ENCODE results near the gene VWA3A. TPM values are rescaled to one million over a fixed set of nuclear protein-coding genes. Genes with fewer than 3 reads are reported as not detected.
"Not testable (repeated sequence)": the region's sequence is repeated elsewhere in the genome, so short reads cannot be mapped to it uniquely, and the experiment has no call there.

The VWA3A gene
- total and polyA plus RNA-seq, 4 donors = 0.13 to 0.39 (median 0.19) TPM

DNA sequence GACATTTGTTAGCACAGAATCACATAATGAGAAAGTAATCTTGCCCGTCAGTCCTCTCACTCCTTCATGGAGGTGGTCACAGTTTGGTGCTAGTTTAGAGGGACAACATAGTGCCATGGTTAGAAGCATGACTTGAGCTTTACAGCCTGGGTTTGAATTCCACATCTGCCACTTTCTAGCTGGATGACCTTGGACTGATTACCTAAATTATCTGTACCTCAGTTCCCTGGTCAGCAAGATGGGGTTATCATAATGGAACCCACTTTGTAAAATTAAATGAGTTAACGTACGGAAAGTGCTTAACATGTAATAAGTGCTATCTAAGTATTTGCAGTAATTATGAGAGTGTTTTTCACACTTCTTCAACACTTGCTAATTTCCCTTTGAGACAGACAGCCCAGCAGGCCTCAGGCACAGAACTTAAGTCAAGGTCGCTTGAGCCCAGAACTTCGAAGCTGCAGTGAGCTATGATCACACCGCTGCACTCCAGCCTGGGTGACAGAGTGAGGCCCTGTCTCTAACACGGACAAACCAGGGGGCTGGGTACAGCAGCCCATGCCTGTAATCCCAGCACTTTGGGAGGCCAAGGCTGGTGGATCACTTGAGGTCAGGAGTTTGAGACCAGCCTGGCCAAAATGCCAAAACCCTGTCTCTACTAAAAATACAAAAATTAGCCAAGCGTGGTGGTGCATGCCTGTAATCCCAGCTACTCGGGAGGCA, 7.1 kb downstream of the VWA3A start:
- no peak overlapping the region for H3K27ac ChIP-seq (ENCODE audit: low read depth in 1 of 2, low read length in 2 of 2)
- H3K27me3 ChIP-seq (ENCODE audit: control insufficient read depth in 1 of 2, insufficient read depth in 2 of 2, low read length in 1 of 2) = peaks cover 0 to 2% of the 10 kb centered on the region in 2 donors
- no peak for ATAC-seq (ENCODE audit: low FRiP score)
- no peak overlapping the region for H3K4me3 ChIP-seq (ENCODE audit: low read length in 2 of 2)
- no peaks in the 10 kb centered on the region for H3K9me3 ChIP-seq (ENCODE audit: control insufficient read depth, low read length)
- WGBS, 2 donors = 85% methylated on average over 9 of the region's 9 CpGs
- H3K4me1 ChIP-seq (ENCODE audit: control insufficient read depth in 1 of 2, insufficient read depth in 2 of 2, low read length in 2 of 2) = no peaks in the 10 kb centered on the region
- intact Hi-C loops (cut with DNase I) = no loop called here
- DNase-seq = no peak
- no peaks in the 10 kb centered on the region for H3K36me3 ChIP-seq (ENCODE audit: control insufficient read depth in 1 of 2, insufficient read depth in 2 of 2, low read length in 1 of 2)

DNA sequence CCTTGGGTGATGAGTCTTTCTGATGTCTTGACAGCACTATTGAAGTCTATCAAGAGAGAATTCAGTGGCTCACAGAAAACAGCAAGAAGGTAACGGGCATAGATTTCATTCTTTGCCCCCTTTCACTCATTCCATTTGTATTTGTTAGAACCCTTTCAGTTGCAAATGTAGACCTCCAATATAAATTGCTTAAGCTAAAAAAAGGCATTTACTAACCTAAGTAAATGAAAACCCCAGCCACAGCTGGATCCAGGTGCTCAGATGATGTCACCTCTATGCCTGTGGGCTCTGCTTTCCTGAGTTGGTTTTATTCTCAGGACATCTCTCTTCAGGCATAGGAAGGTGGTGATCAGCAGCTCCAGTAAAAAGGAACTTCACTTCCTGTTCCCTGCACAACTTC, 11.1 kb downstream of the VWA3A start:
- H3K27ac ChIP-seq (ENCODE audit: low read depth in 1 of 2, low read length in 2 of 2) = no peak overlapping the region
- WGBS, 2 donors = 86 to 93% methylated on average over 1 of the region's 1 CpG
- ATAC-seq (ENCODE audit: low FRiP score) (no peak), DNase-seq (no peak)
- no peaks in the 10 kb centered on the region for H3K36me3 ChIP-seq (ENCODE audit: control insufficient read depth in 1 of 2, insufficient read depth in 2 of 2, low read length in 1 of 2)
- no peaks in the 10 kb centered on the region for H3K27me3 ChIP-seq (ENCODE audit: control insufficient read depth in 1 of 2, insufficient read depth in 2 of 2, low read length in 1 of 2)
- H3K4me1 ChIP-seq (ENCODE audit: control insufficient read depth in 1 of 2, insufficient read depth in 2 of 2, low read length in 2 of 2) = no peaks in the 10 kb centered on the region
- intact Hi-C loops (cut with DNase I) = no loop called here
- no peak overlapping the region for H3K4me3 ChIP-seq (ENCODE audit: low read length in 2 of 2)
- H3K9me3 ChIP-seq (ENCODE audit: control insufficient read depth, low read length) = no peaks in the 10 kb centered on the region

DNA sequence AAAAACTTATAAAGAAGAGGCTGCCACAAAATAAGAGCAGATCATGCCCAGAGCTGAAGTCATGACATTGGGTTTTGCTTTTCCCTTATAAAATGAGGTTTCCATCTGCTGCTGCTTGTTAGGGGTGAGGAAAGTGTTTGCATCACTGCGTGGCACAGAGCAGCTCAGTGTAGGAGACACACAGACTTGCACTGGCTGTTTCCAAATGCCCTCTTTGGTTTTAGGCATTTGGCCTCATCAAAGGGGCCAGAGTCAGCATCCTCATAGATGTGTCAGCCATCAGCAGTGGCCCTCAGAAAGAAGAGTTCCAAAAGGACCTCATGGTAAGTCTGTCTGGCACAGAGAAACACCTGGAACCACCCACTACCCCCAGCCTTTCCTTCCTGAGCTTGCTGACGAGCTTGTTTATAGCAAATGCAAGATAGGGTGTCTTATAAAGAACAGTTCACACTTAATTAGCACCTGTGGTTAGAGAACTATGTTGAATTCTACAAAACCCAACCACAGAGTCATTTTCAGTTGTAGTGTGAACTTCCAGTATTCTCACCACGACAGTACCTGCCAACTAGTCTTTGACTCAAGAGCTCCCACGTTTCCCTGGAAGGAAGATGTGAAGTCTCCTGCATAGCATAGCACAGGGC, 17.0 kb downstream of the VWA3A start:
- intact Hi-C loops (cut with DNase I) = no loop called here
- no peak overlapping the region for H3K27ac ChIP-seq (ENCODE audit: low read depth in 1 of 2, low read length in 2 of 2)
- DNase-seq = no peak
- WGBS, 2 donors = 54 to 60% methylated on average over 4 of the region's 4 CpGs
- H3K9me3 ChIP-seq (ENCODE audit: control insufficient read depth, low read length) = no peaks in the 10 kb centered on the region
- no peaks in the 10 kb centered on the region for H3K27me3 ChIP-seq (ENCODE audit: control insufficient read depth in 1 of 2, insufficient read depth in 2 of 2, low read length in 1 of 2)
- ATAC-seq (ENCODE audit: low FRiP score) = no peak
- no peaks in the 10 kb centered on the region for H3K36me3 ChIP-seq (ENCODE audit: control insufficient read depth in 1 of 2, insufficient read depth in 2 of 2, low read length in 1 of 2)
- no peaks in the 10 kb centered on the region for H3K4me1 ChIP-seq (ENCODE audit: control insufficient read depth in 1 of 2, insufficient read depth in 2 of 2, low read length in 2 of 2)
- H3K4me3 ChIP-seq (ENCODE audit: low read length in 2 of 2) = no peak overlapping the region

GRCh38 chr16:22111629-22112028, 19.3 kb downstream of the VWA3A start:
- ATAC-seq (ENCODE audit: low FRiP score); H3K4me1 ChIP-seq (ENCODE audit: control insufficient read depth in 1 of 2, insufficient read depth in 2 of 2, low read length in 2 of 2); H3K36me3 ChIP-seq (ENCODE audit: control insufficient read depth in 1 of 2, insufficient read depth in 2 of 2, low read length in 1 of 2); intact Hi-C loops (cut with DNase I); DNase-seq; H3K4me3 ChIP-seq (ENCODE audit: low read length in 2 of 2); H3K27ac ChIP-seq (ENCODE audit: low read depth in 1 of 2, low read length in 2 of 2); H3K27me3 ChIP-seq (ENCODE audit: control insufficient read depth in 1 of 2, insufficient read depth in 2 of 2, low read length in 1 of 2); H3K9me3 ChIP-seq (ENCODE audit: control insufficient read depth, low read length): not testable (repeated sequence)
- WGBS, 2 donors = 75 to 77% methylated on average over 5 of the region's 5 CpGs

- DNase-seq (no peak), ATAC-seq (ENCODE audit: low FRiP score) (no peak)
- H3K27ac ChIP-seq (ENCODE audit: low read depth in 1 of 2, low read length in 2 of 2) = no peak overlapping the region
- H3K4me1 ChIP-seq (ENCODE audit: control insufficient read depth in 1 of 2, insufficient read depth in 2 of 2, low read length in 2 of 2) = no peaks in the 10 kb centered on the region
- no peaks in the 10 kb centered on the region for H3K9me3 ChIP-seq (ENCODE audit: control insufficient read depth, low read length)
- H3K4me3 ChIP-seq (ENCODE audit: low read length in 2 of 2) = no peak overlapping the region
- H3K27me3 ChIP-seq (ENCODE audit: control insufficient read depth in 1 of 2, insufficient read depth in 2 of 2, low read length in 1 of 2) = no peaks in the 10 kb centered on the region
- intact Hi-C loops (cut with DNase I) = no loop called here
- 63 to 78% methylated on average over 2 of the region's 2 CpGs for WGBS, 2 donors
- no peaks in the 10 kb centered on the region for H3K36me3 ChIP-seq (ENCODE audit: control insufficient read depth in 1 of 2, insufficient read depth in 2 of 2, low read length in 1 of 2)
Measured at GRCh38 chr16:22116095-22116700, 23.9 kb downstream of the VWA3A start.

DNA sequence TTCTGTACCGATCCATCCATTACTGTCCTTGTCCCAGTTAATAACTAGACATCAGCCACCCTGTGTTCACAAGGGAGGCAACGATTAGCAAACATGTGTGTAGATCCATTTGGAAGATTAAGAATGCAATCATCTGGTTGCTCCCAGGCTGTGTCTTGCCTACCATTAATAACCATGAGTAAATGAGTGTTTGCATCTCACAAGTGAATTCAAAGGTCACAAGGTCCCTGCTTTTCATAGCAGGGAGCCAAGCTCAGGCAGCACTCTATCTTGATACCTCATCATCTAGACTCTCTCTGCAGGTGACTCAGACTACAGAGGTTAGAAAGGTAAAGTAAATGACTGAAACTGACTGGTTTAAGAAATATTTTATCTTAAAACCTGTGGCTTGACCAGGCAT, 25.3 kb downstream of the VWA3A start:
- H3K4me3 ChIP-seq (ENCODE audit: low read length in 2 of 2) = no peak overlapping the region
- intact Hi-C loops (cut with DNase I) = no loop called here
- H3K9me3 ChIP-seq (ENCODE audit: control insufficient read depth, low read length) = no peaks in the 10 kb centered on the region
- no peaks in the 10 kb centered on the region for H3K27me3 ChIP-seq (ENCODE audit: control insufficient read depth in 1 of 2, insufficient read depth in 2 of 2, low read length in 1 of 2)
- no peaks in the 10 kb centered on the region for H3K36me3 ChIP-seq (ENCODE audit: control insufficient read depth in 1 of 2, insufficient read depth in 2 of 2, low read length in 1 of 2)
- ATAC-seq (ENCODE audit: low FRiP score) (no peak), DNase-seq (no peak)
- H3K27ac ChIP-seq (ENCODE audit: low read depth in 1 of 2, low read length in 2 of 2) = no peak overlapping the region
- 83 to 94% methylated on average over 2 of the region's 2 CpGs for WGBS, 2 donors
- no peaks in the 10 kb centered on the region for H3K4me1 ChIP-seq (ENCODE audit: control insufficient read depth in 1 of 2, insufficient read depth in 2 of 2, low read length in 2 of 2)

GRCh38 chr16:22120440-22120839, 28.1 kb downstream of the VWA3A start:
- 66 to 69% methylated on average over 3 of the region's 3 CpGs for WGBS, 2 donors
- no peaks in the 10 kb centered on the region for H3K36me3 ChIP-seq (ENCODE audit: control insufficient read depth in 1 of 2, insufficient read depth in 2 of 2, low read length in 1 of 2)
- no peaks in the 10 kb centered on the region for H3K27me3 ChIP-seq (ENCODE audit: control insufficient read depth in 1 of 2, insufficient read depth in 2 of 2, low read length in 1 of 2)
- no peak overlapping the region for H3K4me3 ChIP-seq (ENCODE audit: low read length in 2 of 2)
- no peak overlapping the region for H3K27ac ChIP-seq (ENCODE audit: low read depth in 1 of 2, low read length in 2 of 2)
- H3K9me3 ChIP-seq (ENCODE audit: control insufficient read depth, low read length) = no peaks in the 10 kb centered on the region
- H3K4me1 ChIP-seq (ENCODE audit: control insufficient read depth in 1 of 2, insufficient read depth in 2 of 2, low read length in 2 of 2) = no peaks in the 10 kb centered on the region
- intact Hi-C loops (cut with DNase I) = no loop called here
- no peak for DNase-seq
- ATAC-seq (ENCODE audit: low FRiP score) = no peak

DNA sequence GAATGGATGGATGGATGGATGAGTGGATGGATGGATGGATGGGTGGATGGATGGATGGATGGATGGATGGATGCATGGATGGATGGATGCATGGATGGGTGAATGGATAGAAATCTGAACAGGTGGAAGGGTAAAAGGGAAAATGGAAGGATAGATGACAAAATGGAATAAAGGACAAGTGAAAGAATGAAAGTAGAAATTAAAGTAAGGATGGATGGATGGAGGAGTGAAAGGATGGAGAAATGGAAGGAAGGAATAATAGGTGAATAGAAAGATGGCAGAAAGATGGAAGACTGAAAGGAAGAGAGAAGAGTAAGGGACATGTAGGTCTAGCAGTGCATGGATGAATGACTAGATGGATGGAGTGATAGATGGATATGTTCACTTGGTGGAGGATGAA, 29.9 kb downstream of the VWA3A start:
- DNase-seq (no peak), ATAC-seq (ENCODE audit: low FRiP score) (no peak)
- intact Hi-C loops (cut with DNase I) = no loop called here
- Histone ChIP-seq H3K27ac (ENCODE audit: low read depth in 1 of 2, low read length in 2 of 2) (no peak overlapping the region), H3K4me1 (ENCODE audit: control insufficient read depth in 1 of 2, insufficient read depth in 2 of 2, low read length in 2 of 2) (no peaks in the 10 kb centered on the region), H3K27me3 (ENCODE audit: control insufficient read depth in 1 of 2, insufficient read depth in 2 of 2, low read length in 1 of 2) (no peaks in the 10 kb centered on the region), H3K4me3 (ENCODE audit: low read length in 2 of 2) (no peak overlapping the region), H3K36me3 (ENCODE audit: control insufficient read depth in 1 of 2, insufficient read depth in 2 of 2, low read length in 1 of 2) (no peaks in the 10 kb centered on the region), H3K9me3 (ENCODE audit: control insufficient read depth, low read length) (no peaks in the 10 kb centered on the region)

- Histone ChIP-seq H3K36me3 (ENCODE audit: control insufficient read depth in 1 of 2, insufficient read depth in 2 of 2, low read length in 1 of 2) (no peaks in the 10 kb centered on the region), H3K27ac (ENCODE audit: low read depth in 1 of 2, low read length in 2 of 2) (no peak overlapping the region), H3K4me1 (ENCODE audit: control insufficient read depth in 1 of 2, insufficient read depth in 2 of 2, low read length in 2 of 2) (no peaks in the 10 kb centered on the region), H3K27me3 (ENCODE audit: control insufficient read depth in 1 of 2, insufficient read depth in 2 of 2, low read length in 1 of 2) (no peaks in the 10 kb centered on the region), H3K4me3 (ENCODE audit: low read length in 2 of 2) (no peak overlapping the region), H3K9me3 (ENCODE audit: control insufficient read depth, low read length) (no peaks in the 10 kb centered on the region)
- DNase-seq = no peak
- ATAC-seq (ENCODE audit: low FRiP score) = no peak
- intact Hi-C loops (cut with DNase I) = no loop called here
- WGBS, 2 donors = 45 to 56% methylated on average over 3 of the region's 3 CpGs
Measured at GRCh38 chr16:22123146-22123545, 30.8 kb downstream of the VWA3A start.

Data from aorta (tissue), 5 donors.